ENCODE measurements around the gene OMP. TPM values are rescaled to one million over a fixed set of nuclear protein-coding genes. Genes with fewer than 3 reads are reported as not detected.

The OMP gene
- total RNA-seq, 1 experiment from 2014 or later = 1.4 TPM

- intact Hi-C loops (cut with micrococcal nuclease; ENCODE audit: unreplicated experiment) = no loop called here
- H2AFZ ChIP-seq = no peak overlapping the region
- H3F3A ChIP-seq (ENCODE audit: insufficient read depth, low read depth) = no peaks in the 10 kb centered on the region
- DNase-seq = peak; percentile 76 to 83
- H3K9me3 ChIP-seq (ENCODE audit: insufficient read depth, low read depth) = no peaks in the 10 kb centered on the region
- TF ChIP-seq CTCF (conservative IDR thresholded peaks at IDR 0.05) (no peak), EZH2 (IDR thresholded peaks at IDR 0.05; ENCODE audit: low read depth) (no peak)
- no TSS peak for BruUV-seq (replicated peaks)
- H3K27ac ChIP-seq = no peak overlapping the region
- H3K4me3 ChIP-seq = no peak overlapping the region
- no peaks in the 10 kb centered on the region for H3K27me3 ChIP-seq (ENCODE audit: insufficient read depth, low read depth)
- no peaks in the 10 kb centered on the region for H3K79me2 ChIP-seq (ENCODE audit: low read depth)
- no peaks in the 10 kb centered on the region for H3K36me3 ChIP-seq (ENCODE audit: low read depth)
- CTCF ChIA-PET = interaction anchor here (1.0 to 1.6 kb wide), 3 partner anchors 17 to 60 kb away, joined by 4 to 13 read pairs (median 7); no protein-coding TSS in a partner anchor
- H3K4me1 ChIP-seq (replicated peaks; ENCODE audit: insufficient read depth) = peaks cover 26% of the 10 kb centered on the region
- H4K20me1 ChIP-seq (ENCODE audit: insufficient read depth) = no peaks in the 10 kb centered on the region
- H3K9me2 ChIP-seq (ENCODE audit: insufficient read depth) = no peaks in the 10 kb centered on the region
- POLR2A ChIA-PET (ENCODE audit: unreplicated experiment) = interaction anchor here (0.5 to 0.6 kb wide), 2 partner anchors 45 to 60 kb away, joined by 5 to 6 read pairs; no protein-coding TSS in a partner anchor
- H3K4me2 ChIP-seq = peak overlapping the region; percentile 48
Measured at GRCh38 chr11:77107950-77108349, 5.3 kb downstream of the OMP start.

- Histone ChIP-seq H3K27ac (no peak overlapping the region), H3F3A (ENCODE audit: insufficient read depth, low read depth) (no peaks in the 10 kb centered on the region), H3K4me2 (peak overlapping the region; percentile 48; the same call in 1 of the 2 replicates), H3K4me3 (no peak overlapping the region), H3K27me3 (ENCODE audit: insufficient read depth, low read depth) (no peaks in the 10 kb centered on the region), H3K9me3 (ENCODE audit: insufficient read depth, low read depth) (no peaks in the 10 kb centered on the region), H3K9me2 (ENCODE audit: insufficient read depth) (no peaks in the 10 kb centered on the region), H3K79me2 (ENCODE audit: low read depth) (no peaks in the 10 kb centered on the region), H3K36me3 (ENCODE audit: low read depth) (no peaks in the 10 kb centered on the region), H3K4me1 (replicated peaks; ENCODE audit: insufficient read depth) (peaks cover 29% of the 10 kb centered on the region), H2AFZ (no peak overlapping the region), H4K20me1 (ENCODE audit: insufficient read depth) (no peaks in the 10 kb centered on the region)
- no TSS peak for BruUV-seq (replicated peaks)
- POLR2A ChIA-PET (ENCODE audit: unreplicated experiment) = interaction anchor here (0.5 to 0.6 kb wide), 2 partner anchors 46 to 61 kb away, joined by 5 to 6 read pairs; no protein-coding TSS in a partner anchor
- intact Hi-C loops (cut with micrococcal nuclease; ENCODE audit: unreplicated experiment) = no loop called here
- TF ChIP-seq CTCF (conservative IDR thresholded peaks at IDR 0.05) (no peak), EZH2 (IDR thresholded peaks at IDR 0.05; ENCODE audit: low read depth) (no peak)
- CTCF ChIA-PET = interaction anchor here (1.3 to 1.6 kb wide), 2 partner anchors 17 to 61 kb away, joined by 7 to 13 read pairs; no protein-coding TSS in a partner anchor
- DNase-seq = no peak
Measured at GRCh38 chr11:77108436-77108835, 5.8 kb downstream of the OMP start.

GRCh38 chr11:77109236-77110019 is 6.8 kb downstream of the OMP start:
- TF ChIP-seq EZH2 (IDR thresholded peaks at IDR 0.05; ENCODE audit: low read depth) = no peak
- TF ChIP-seq CTCF (conservative IDR thresholded peaks at IDR 0.05) = no peak
- H3K9me3 ChIP-seq (ENCODE audit: insufficient read depth, low read depth) = no peaks in the 10 kb centered on the region
- no peak overlapping the region for H3K27ac ChIP-seq
- no peak overlapping the region for H3K4me2 ChIP-seq
- peaks cover 29% of the 10 kb centered on the region for H3K4me1 ChIP-seq (replicated peaks; ENCODE audit: insufficient read depth)
- H3K79me2 ChIP-seq (ENCODE audit: low read depth) = no peaks in the 10 kb centered on the region
- intact Hi-C loops (cut with micrococcal nuclease; ENCODE audit: unreplicated experiment) = loop anchor here (5.0 kb wide), 1 partner anchor 187 kb away; no protein-coding TSS in a partner anchor
- ChIA-PET POLR2A (ENCODE audit: unreplicated experiment) (no interaction called here), CTCF (interaction anchor here (0.6 kb wide), 1 partner anchor 289 kb away, joined by 9 read pairs; no protein-coding TSS in a partner anchor)
- no peaks in the 10 kb centered on the region for H3K9me2 ChIP-seq (ENCODE audit: insufficient read depth)
- H4K20me1 ChIP-seq (ENCODE audit: insufficient read depth) = no peaks in the 10 kb centered on the region
- H2AFZ ChIP-seq = no peak overlapping the region
- H3K4me3 ChIP-seq = no peak overlapping the region
- BruUV-seq (replicated peaks) = no TSS peak
- DNase-seq = no peak
- no peaks in the 10 kb centered on the region for H3F3A ChIP-seq (ENCODE audit: insufficient read depth, low read depth)
- no peaks in the 10 kb centered on the region for H3K27me3 ChIP-seq (ENCODE audit: insufficient read depth, low read depth)
- H3K36me3 ChIP-seq (ENCODE audit: low read depth) = no peaks in the 10 kb centered on the region

Data from PC-9 (cell line).